ENCODE results near the gene CEP126. TPM values are rescaled to one million over a fixed set of nuclear protein-coding genes. Genes with fewer than 3 reads are reported as not detected.

Gene CEP126
- total RNA-seq, 1 donor from 2014 or later: 2.1 TPM

- peak; percentile 37 for FAIRE-seq
- DNase-seq (ENCODE audit: low read depth): peak; percentile 65
- Mint-ChIP-seq H3K36me3 (ENCODE audit: low read depth, unreplicated experiment) (peaks cover 1% of the 10 kb centered on the region), H3K9me3 (ENCODE audit: unreplicated experiment) (peaks cover 6% of the 10 kb centered on the region), H3K27me3 (ENCODE audit: low read depth, unreplicated experiment) (no peaks in the 10 kb centered on the region), H3K27ac (ENCODE audit: unreplicated experiment) (no peak overlapping the region), H3K4me1 (ENCODE audit: low read depth, unreplicated experiment) (peaks cover 21% of the 10 kb centered on the region), H3K4me3 (ENCODE audit: unreplicated experiment) (no peak overlapping the region)
- Histone ChIP-seq H3K79me2 (ENCODE audit: insufficient read depth, low read length) (no peaks in the 10 kb centered on the region), H3K9me3 (ENCODE audit: insufficient read depth, low read depth, low read length) (peaks cover 3% of the 10 kb centered on the region), H3K4me2 (ENCODE audit: low read length) (peak overlapping the region; percentile 44), H4K20me1 (ENCODE audit: insufficient read depth, low read length) (no peaks in the 10 kb centered on the region), H3K4me1 (ENCODE audit: insufficient read depth, low read length) (peaks cover 45% of the 10 kb centered on the region), H3K9ac (ENCODE audit: low read length) (no peak overlapping the region), H3K27ac (ENCODE audit: low read depth, low read length) (peak overlapping the region; percentile 66), H3K36me3 (ENCODE audit: insufficient read depth, low read length) (no peaks in the 10 kb centered on the region), H2AFZ (ENCODE audit: low read depth, low read length) (no peak overlapping the region), H3K27me3 (ENCODE audit: insufficient read depth, low read length) (no peaks in the 10 kb centered on the region), H3K4me3 (ENCODE audit: insufficient read depth, low read depth, low read length) (no peak overlapping the region)
- no peak for TF ChIP-seq EZH2 (IDR thresholded peaks at IDR 0.05; ENCODE audit: insufficient read depth, low read length)
- TF ChIP-seq, protein P1, sequence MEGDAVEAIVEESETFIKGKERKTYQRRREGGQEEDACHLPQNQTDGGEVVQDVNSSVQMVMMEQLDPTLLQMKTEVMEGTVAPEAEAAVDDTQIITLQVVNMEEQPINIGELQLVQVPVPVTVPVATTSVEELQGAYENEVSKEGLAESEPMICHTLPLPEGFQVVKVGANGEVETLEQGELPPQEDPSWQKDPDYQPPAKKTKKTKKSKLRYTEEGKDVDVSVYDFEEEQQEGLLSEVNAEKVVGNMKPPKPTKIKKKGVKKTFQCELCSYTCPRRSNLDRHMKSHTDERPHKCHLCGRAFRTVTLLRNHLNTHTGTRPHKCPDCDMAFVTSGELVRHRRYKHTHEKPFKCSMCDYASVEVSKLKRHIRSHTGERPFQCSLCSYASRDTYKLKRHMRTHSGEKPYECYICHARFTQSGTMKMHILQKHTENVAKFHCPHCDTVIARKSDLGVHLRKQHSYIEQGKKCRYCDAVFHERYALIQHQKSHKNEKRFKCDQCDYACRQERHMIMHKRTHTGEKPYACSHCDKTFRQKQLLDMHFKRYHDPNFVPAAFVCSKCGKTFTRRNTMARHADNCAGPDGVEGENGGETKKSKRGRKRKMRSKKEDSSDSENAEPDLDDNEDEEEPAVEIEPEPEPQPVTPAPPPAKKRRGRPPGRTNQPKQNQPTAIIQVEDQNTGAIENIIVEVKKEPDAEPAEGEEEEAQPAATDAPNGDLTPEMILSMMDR (IDR thresholded peaks at IDR 0.05; ENCODE audit: insufficient read depth, low read depth, low read length): no peak
Observed at GRCh38 chr11:101867951-101868350, 46.9 kb upstream of the CEP126 start.

GRCh38 chr11:101870510-101870909, 44.3 kb upstream of the CEP126 start:
- FAIRE-seq: peak; percentile 41
- Histone ChIP-seq H3K9ac (ENCODE audit: low read length) (no peak overlapping the region), H4K20me1 (ENCODE audit: insufficient read depth, low read length) (no peaks in the 10 kb centered on the region), H2AFZ (ENCODE audit: low read depth, low read length) (no peak overlapping the region), H3K27ac (ENCODE audit: low read depth, low read length) (peak overlapping the region; percentile 3), H3K36me3 (ENCODE audit: insufficient read depth, low read length) (no peaks in the 10 kb centered on the region), H3K4me3 (ENCODE audit: insufficient read depth, low read depth, low read length) (no peak overlapping the region), H3K4me1 (ENCODE audit: insufficient read depth, low read length) (peaks cover 32% of the 10 kb centered on the region), H3K27me3 (ENCODE audit: insufficient read depth, low read length) (no peaks in the 10 kb centered on the region), H3K9me3 (ENCODE audit: insufficient read depth, low read depth, low read length) (no peaks in the 10 kb centered on the region), H3K4me2 (ENCODE audit: low read length) (peak overlapping the region; percentile 5), H3K79me2 (ENCODE audit: insufficient read depth, low read length) (no peaks in the 10 kb centered on the region)
- DNase-seq (ENCODE audit: low read depth): peak; percentile 74
- Mint-ChIP-seq H3K27me3 (ENCODE audit: low read depth, unreplicated experiment) (no peaks in the 10 kb centered on the region), H3K4me1 (ENCODE audit: low read depth, unreplicated experiment) (peaks cover 12% of the 10 kb centered on the region), H3K36me3 (ENCODE audit: low read depth, unreplicated experiment) (no peaks in the 10 kb centered on the region), H3K9me3 (ENCODE audit: unreplicated experiment) (no peaks in the 10 kb centered on the region), H3K27ac (ENCODE audit: unreplicated experiment) (no peak overlapping the region), H3K4me3 (ENCODE audit: unreplicated experiment) (no peak overlapping the region)
- TF ChIP-seq, protein P1 (IDR thresholded peaks at IDR 0.05; ENCODE audit: insufficient read depth, low read depth, low read length): no peak
- TF ChIP-seq EZH2 (IDR thresholded peaks at IDR 0.05; ENCODE audit: insufficient read depth, low read length): no peak

DNA sequence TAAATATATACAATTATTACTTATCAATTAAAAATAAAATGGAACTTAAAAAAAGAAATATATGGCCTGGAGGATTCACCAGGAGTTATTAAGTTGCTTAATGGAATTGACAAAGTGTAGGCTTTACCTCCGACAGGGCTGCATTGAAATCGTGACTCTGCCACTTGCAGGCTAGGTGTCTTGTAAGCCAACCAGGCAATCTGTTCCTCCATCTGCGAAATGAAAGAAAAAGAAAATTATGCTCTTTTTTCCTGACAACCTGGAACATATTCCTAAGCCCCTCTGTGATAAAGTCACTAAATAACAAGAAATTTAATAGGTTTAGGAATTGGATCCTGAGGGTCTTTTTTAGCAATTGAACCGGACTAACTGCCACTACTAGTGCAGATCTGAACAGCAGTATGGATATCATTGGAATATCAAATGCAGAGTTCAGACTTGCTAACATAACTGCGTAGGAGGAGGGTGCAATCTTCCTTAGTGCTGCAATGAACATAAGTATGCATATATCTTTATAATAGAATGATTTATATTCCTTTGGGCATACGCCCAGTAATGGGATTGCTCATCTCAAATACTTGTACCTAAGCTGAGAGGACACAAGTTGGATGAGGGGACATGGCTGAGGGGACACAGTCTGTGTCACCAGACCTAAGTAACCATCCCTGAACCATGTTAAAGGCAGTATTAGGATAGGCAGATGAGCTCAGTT, 42.5 kb upstream of the CEP126 start:
- no peaks in the 10 kb centered on the region for H3K27me3 ChIP-seq (ENCODE audit: insufficient read depth, low read length)
- Mint-ChIP-seq H3K9me3 (ENCODE audit: unreplicated experiment) (no peaks in the 10 kb centered on the region), H3K36me3 (ENCODE audit: low read depth, unreplicated experiment) (no peaks in the 10 kb centered on the region), H3K27ac (ENCODE audit: unreplicated experiment) (no peak overlapping the region), H3K4me3 (ENCODE audit: unreplicated experiment) (no peak overlapping the region), H3K27me3 (ENCODE audit: low read depth, unreplicated experiment) (no peaks in the 10 kb centered on the region), H3K4me1 (ENCODE audit: low read depth, unreplicated experiment) (peaks cover 6% of the 10 kb centered on the region)
- H3K36me3 ChIP-seq (ENCODE audit: insufficient read depth, low read length): no peaks in the 10 kb centered on the region
- H3K79me2 ChIP-seq (ENCODE audit: insufficient read depth, low read length): no peaks in the 10 kb centered on the region
- FAIRE-seq: no peak
- no peak overlapping the region for H3K27ac ChIP-seq (ENCODE audit: low read depth, low read length)
- no peaks in the 10 kb centered on the region for H4K20me1 ChIP-seq (ENCODE audit: insufficient read depth, low read length)
- no peak for DNase-seq (ENCODE audit: low read depth)
- TF ChIP-seq EZH2 (IDR thresholded peaks at IDR 0.05; ENCODE audit: insufficient read depth, low read length): no peak
- TF ChIP-seq, protein P1 (IDR thresholded peaks at IDR 0.05; ENCODE audit: insufficient read depth, low read depth, low read length): no peak
- no peak overlapping the region for H3K9ac ChIP-seq (ENCODE audit: low read length)
- H3K9me3 ChIP-seq (ENCODE audit: insufficient read depth, low read depth, low read length): no peaks in the 10 kb centered on the region
- H2AFZ ChIP-seq (ENCODE audit: low read depth, low read length): no peak overlapping the region
- H3K4me3 ChIP-seq (ENCODE audit: insufficient read depth, low read depth, low read length): no peak overlapping the region
- no peak overlapping the region for H3K4me2 ChIP-seq (ENCODE audit: low read length)
- H3K4me1 ChIP-seq (ENCODE audit: insufficient read depth, low read length): peaks cover 20% of the 10 kb centered on the region

All from astrocyte (in vitro differentiated cells and primary cell).